Upper lobe of right lung (tissue), 1 donor: ENCODE data around the gene GRPEL2. TPM values are rescaled to one million over a fixed set of nuclear protein-coding genes. Genes with fewer than 3 reads are reported as not detected.

Source experiments
- ATAC-seq: fragments of 200-7000 bp; cut with Tn5 transposase; one replicate; pipeline ENCODE4 v1.9.1; 2020; ENCODE audit warnings: mild to moderate bottlenecking, moderate library complexity
- DNase-seq: peaks from one replicate; pipeline ENCODE4 v3.0.0-alpha.2; 2020
- H3K27ac ChIP-seq: fragments of 200-600 bp; one replicate; pipeline ENCODE4 v1.8.0; 2022
- H3K27me3 ChIP-seq: fragments of 200-600 bp; one replicate; pipeline ENCODE4 v1.8.0; 2022; ENCODE audit warnings: mild to moderate bottlenecking
- H3K36me3 ChIP-seq: fragments of 200-600 bp; one replicate; pipeline ENCODE4 v1.8.0; 2022
- H3K4me1 ChIP-seq: fragments of 200-600 bp; one replicate; pipeline ENCODE4 v1.8.0; 2022
- H3K4me3 ChIP-seq: fragments of 200-600 bp; one replicate; pipeline ENCODE4 v1.8.0; 2022; ENCODE audit warnings: mild to moderate bottlenecking
- H3K9me3 ChIP-seq: fragments of 200-600 bp; one replicate; pipeline ENCODE4 v1.8.0; 2022
- intact Hi-C: fragments of 100-400 bp; cut with DNase I; formaldehyde crosslinking; loops from one replicate; pipeline ENCODE4 v1.11.0; 2022
- total RNA-seq: library from RNA; stranded (reverse); fragmentation: NEBNext Ultra II Directional; extraction: Animal tissue kit (Norgen Biotek cat#: 25700); gene quantifications from one replicate; pipeline ENCODE4 v1.2.1, GENCODE V29; 2021
- TF ChIP-seq, protein P1 (sequence below): fragments of 200-600 bp; IDR thresholded peaks from one replicate; pipeline ENCODE4 v1.8.0; 2022; ENCODE audit warnings: antibody characterized with exemption
- donor health status: DM: no; HTN: yes; CAD: no; lungs with severe emphysema.

GRPEL2 gene
- total RNA-seq, 1 donor from 2014 or later, result 23.9 TPM

DNA sequence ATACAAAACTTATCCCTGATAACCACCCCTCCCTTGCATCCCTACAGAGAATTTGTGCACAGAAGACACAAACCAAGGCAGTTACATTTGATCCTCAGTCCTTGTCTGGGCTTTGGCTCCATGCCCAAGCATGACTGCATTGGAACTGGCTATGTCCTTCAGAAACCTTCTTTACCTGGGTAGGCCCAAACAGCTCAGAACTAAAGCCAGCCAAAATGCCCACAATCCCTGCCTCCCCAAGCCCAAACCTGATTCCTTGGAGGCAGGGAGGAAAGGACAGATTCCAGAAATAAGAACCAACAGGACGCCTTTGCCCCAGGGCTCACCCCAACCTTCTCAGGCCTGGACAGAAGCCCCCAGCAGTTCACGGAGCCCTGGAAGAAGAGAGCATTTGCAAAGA is 25.6 kb downstream of the GRPEL2 start:
- intact Hi-C loops, result loop anchor here (5.0 to 10.0 kb wide), 2 partner anchors 54 to 106 kb away; no protein-coding TSS in a partner anchor
- no peak overlapping the region for H3K27ac ChIP-seq
- H3K4me1 ChIP-seq, result no peaks in the 10 kb centered on the region
- no peaks in the 10 kb centered on the region for H3K36me3 ChIP-seq
- TF ChIP-seq, protein P1, sequence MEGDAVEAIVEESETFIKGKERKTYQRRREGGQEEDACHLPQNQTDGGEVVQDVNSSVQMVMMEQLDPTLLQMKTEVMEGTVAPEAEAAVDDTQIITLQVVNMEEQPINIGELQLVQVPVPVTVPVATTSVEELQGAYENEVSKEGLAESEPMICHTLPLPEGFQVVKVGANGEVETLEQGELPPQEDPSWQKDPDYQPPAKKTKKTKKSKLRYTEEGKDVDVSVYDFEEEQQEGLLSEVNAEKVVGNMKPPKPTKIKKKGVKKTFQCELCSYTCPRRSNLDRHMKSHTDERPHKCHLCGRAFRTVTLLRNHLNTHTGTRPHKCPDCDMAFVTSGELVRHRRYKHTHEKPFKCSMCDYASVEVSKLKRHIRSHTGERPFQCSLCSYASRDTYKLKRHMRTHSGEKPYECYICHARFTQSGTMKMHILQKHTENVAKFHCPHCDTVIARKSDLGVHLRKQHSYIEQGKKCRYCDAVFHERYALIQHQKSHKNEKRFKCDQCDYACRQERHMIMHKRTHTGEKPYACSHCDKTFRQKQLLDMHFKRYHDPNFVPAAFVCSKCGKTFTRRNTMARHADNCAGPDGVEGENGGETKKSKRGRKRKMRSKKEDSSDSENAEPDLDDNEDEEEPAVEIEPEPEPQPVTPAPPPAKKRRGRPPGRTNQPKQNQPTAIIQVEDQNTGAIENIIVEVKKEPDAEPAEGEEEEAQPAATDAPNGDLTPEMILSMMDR, result no peak
- H3K27me3 ChIP-seq, result no peaks in the 10 kb centered on the region
- ATAC-seq (no peak), DNase-seq (no peak)
- no peak overlapping the region for H3K4me3 ChIP-seq
- no peaks in the 10 kb centered on the region for H3K9me3 ChIP-seq

- Histone ChIP-seq H3K4me1 (no peaks in the 10 kb centered on the region), H3K27me3 (no peaks in the 10 kb centered on the region), H3K4me3 (no peak overlapping the region), H3K27ac (no peak overlapping the region), H3K36me3 (no peaks in the 10 kb centered on the region), H3K9me3 (no peaks in the 10 kb centered on the region)
- DNase-seq, result peak; percentile 79
- ATAC-seq, result peak; percentile 90
- intact Hi-C loops, result loop anchor here (5.0 to 10.0 kb wide), 2 partner anchors 54 to 107 kb away; no protein-coding TSS in a partner anchor
- TF ChIP-seq, protein P1, result peak; percentile 79
Measured at GRCh38 chr5:149371296-149371962, 26.1 kb downstream of the GRPEL2 start.

DNA sequence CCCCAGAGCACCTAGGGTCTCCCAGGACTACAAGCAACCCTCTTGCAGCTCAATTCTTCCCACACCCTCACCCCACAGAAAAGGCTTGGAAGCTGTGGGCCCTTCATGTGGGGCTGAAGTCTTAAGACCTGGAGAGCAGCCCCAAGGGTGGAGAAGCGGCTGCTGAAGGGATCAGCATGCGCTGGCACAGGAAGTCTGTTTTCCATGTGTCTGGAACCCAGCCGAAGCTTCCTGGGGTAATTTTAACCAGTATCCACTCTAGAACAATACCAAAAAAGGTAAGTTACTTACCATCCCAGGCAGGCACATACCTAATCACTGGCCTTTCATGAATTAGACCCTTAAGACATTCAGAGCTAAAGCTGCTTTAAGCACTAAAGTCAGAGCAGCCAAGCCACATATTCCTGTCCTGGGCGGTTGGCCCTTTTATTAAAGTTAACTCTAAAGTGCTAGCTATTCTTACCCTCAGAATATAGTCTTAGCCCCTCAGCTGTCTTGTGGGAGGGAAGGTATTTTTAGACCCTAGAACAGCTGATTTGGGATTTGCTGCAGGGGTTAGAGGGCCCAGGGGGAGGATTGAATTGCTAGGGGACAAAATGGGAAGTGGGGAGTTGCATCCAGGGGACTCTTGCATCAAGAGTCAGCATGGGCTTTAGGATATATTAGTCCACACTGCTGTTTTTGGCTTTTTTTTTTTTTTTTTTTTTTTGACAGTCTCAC is 26.9 kb downstream of the GRPEL2 start:
- intact Hi-C loops, result loop anchor here (5.0 to 10.0 kb wide), 2 partner anchors 55 to 107 kb away; no protein-coding TSS in a partner anchor
- Histone ChIP-seq H3K4me1 (no peaks in the 10 kb centered on the region), H3K27ac (no peak overlapping the region), H3K27me3 (no peaks in the 10 kb centered on the region), H3K9me3 (no peaks in the 10 kb centered on the region), H3K4me3 (no peak overlapping the region), H3K36me3 (no peaks in the 10 kb centered on the region)
- TF ChIP-seq, protein P1, result no peak
- ATAC-seq, result no peak
- no peak for DNase-seq

- intact Hi-C loops, result loop anchor here (5.0 to 10.0 kb wide), 2 partner anchors 56 to 108 kb away; no protein-coding TSS in a partner anchor
- H3K27ac ChIP-seq, result no peak overlapping the region
- no peak for ATAC-seq
Measured at GRCh38 chr5:149372932-149373331, 27.6 kb downstream of the GRPEL2 start.

DNA sequence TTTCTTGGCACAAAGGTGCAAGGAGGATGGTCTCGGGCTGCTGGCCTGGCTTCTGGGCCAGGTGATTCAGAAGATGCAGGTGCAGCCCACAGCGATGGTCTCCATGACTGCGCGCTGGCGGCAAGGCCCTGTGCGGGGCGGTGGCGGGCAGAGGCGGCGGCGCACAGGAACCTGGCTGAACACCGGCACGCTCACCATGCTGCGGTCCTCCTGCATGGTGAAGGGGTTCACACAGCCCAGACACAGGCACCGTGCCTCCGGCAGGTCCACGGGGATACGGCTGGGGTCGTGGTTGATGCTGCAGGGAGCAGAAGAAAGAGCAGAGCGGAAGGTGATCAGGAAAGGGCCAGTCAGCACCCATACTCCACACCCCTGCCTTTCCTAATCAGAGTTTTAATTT is 29.0 kb downstream of the GRPEL2 start:
- intact Hi-C loops, result loop anchor here (5.0 to 10.0 kb wide), 2 partner anchors 57 to 110 kb away; no protein-coding TSS in a partner anchor
- ATAC-seq, result no peak
- no peak overlapping the region for H3K27ac ChIP-seq

More at GRCh38 chr5:149372932-149373331, 27.6 kb downstream of the GRPEL2 start:
- H3K4me3 ChIP-seq, result no peak overlapping the region
- H3K27me3 ChIP-seq, result no peaks in the 10 kb centered on the region
- no peaks in the 10 kb centered on the region for H3K4me1 ChIP-seq
- TF ChIP-seq, protein P1, result no peak
- H3K9me3 ChIP-seq, result no peaks in the 10 kb centered on the region
- no peak for DNase-seq
- no peaks in the 10 kb centered on the region for H3K36me3 ChIP-seq

More for the DNA sequence above, 29.0 kb downstream of the GRPEL2 start:
- no peaks in the 10 kb centered on the region for H3K27me3 ChIP-seq
- no peak overlapping the region for H3K4me3 ChIP-seq
- no peaks in the 10 kb centered on the region for H3K4me1 ChIP-seq
- TF ChIP-seq, protein P1, result no peak
- DNase-seq, result no peak
- H3K36me3 ChIP-seq, result no peaks in the 10 kb centered on the region
- no peaks in the 10 kb centered on the region for H3K9me3 ChIP-seq
